AG09319 (cell line): ENCODE data around the gene MCCC1.

Experiments used
- DNase-seq: peaks from one replicate; pipeline ENCODE4 v3.0.0-alpha.2; 2010; ENCODE audit warnings: low read depth; ENCODE audit errors: extremely low read depth
- TF ChIP-seq, protein P1 (sequence below): IDR thresholded peaks from 2 replicates; pipeline ENCODE4 v1.5.1; 2011; ENCODE audit warnings: low read depth, mild to moderate bottlenecking, inconsistent platforms, low read length, moderate library complexity

The MCCC1 gene

DNA sequence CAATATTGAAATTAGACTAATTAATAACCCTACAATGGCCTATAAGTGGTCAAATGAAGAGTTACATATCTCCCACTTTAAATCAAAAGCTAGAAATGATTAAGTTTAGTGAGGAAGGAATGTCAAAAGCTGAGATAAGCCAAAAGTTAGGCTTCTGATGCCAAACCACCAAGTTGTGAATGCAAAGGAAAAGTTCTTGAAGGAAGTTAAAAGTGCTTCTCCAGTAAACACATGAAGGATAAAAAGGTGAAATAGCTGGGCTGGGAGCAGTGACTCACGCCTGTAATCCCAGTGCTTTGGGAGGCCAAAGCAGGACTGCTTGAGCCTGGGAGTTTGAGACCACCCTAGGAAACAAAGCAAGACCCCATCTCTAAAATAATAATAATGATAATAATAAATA lies 72.0 kb downstream of the MCCC1 start:
- DNase-seq, result no peak
- TF ChIP-seq, protein P1, sequence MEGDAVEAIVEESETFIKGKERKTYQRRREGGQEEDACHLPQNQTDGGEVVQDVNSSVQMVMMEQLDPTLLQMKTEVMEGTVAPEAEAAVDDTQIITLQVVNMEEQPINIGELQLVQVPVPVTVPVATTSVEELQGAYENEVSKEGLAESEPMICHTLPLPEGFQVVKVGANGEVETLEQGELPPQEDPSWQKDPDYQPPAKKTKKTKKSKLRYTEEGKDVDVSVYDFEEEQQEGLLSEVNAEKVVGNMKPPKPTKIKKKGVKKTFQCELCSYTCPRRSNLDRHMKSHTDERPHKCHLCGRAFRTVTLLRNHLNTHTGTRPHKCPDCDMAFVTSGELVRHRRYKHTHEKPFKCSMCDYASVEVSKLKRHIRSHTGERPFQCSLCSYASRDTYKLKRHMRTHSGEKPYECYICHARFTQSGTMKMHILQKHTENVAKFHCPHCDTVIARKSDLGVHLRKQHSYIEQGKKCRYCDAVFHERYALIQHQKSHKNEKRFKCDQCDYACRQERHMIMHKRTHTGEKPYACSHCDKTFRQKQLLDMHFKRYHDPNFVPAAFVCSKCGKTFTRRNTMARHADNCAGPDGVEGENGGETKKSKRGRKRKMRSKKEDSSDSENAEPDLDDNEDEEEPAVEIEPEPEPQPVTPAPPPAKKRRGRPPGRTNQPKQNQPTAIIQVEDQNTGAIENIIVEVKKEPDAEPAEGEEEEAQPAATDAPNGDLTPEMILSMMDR, result no peak

DNA sequence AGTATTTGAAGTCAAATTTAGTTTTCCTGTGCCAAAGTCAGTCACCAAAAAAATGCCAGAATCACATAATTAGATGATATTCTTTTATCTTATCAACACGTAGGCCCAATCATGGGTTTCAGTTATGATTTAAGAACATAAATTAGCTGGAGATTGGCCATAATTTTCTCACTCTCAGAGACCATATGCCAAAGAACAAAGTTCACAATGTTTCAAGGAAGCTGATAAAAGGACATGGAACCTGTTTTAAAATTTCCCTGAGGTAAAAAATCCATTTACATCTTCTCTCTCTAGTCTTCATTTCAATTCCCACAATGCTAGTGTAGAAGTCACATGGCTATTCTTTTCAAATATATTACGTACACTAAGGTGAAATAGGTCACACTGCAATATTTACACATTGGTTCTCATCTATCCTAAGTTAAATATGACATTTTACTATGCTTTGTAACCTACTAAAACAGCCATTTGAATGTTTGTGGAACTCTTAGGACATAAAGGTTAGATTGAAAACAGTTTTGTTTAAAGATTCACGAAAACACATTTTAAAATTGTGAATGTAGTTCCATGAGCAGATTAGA lies 76.3 kb downstream of the MCCC1 start:
- TF ChIP-seq, protein P1, result no peak

DNA sequence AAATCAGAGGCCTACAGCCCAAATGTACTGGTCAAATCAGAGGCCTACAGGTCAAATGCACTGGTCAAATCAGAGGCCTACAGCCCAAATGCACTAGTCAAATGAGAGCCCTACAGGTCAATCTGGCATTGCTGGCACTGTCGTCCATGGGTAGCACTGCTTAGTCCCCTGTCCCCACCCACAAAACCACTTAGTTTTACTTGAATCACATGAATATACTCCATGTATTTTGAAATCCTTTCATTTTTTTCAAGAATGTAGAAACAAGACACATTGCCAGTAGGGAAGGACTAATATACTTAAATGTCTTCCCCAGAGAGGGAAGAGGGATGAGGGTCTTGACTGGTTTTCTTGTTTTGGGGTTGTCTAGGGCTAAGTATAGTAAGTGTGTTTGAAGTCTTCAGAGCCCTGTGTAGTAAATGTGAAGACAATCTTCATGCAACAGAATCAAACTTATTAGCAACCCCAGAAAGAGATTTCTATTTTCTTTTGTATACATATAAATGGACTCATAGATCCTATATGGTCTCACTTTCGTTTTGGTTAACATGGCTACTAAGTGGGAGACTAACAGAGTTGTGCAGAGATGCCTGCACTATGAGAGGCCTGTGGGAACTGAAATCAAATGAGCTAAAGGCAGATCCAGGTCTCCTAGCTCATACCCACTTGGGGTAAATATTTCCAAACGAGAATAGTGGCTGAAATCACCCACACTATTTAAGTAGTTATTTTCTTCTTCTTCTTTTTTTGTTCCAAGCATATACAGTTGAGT lies 80.7 kb downstream of the MCCC1 start:
- TF ChIP-seq, protein P1, result no peak
- no peak for DNase-seq

More for the DNA sequence above, 76.3 kb downstream of the MCCC1 start:
- DNase-seq, result no peak

DNA sequence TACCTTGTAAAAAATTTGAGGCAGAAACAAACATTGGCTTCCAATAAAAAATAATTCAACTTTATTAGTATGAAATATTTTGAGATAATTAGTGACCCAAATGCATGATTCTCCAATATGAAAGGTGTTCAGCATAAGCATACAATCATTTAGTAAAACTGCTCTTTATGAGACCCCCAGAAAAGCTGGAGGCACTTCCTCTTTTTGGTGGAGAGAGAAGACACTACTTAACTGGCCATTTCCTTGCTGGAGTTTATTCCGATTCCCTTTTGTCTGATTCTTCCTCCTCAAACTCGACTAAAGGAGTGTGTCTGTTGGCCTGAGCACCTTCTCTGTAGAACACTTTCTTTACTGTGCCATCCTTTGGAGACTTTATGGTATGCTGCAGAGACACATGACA lies 84.1 kb downstream of the MCCC1 start:
- DNase-seq, result no peak
- TF ChIP-seq, protein P1, result no peak

DNA sequence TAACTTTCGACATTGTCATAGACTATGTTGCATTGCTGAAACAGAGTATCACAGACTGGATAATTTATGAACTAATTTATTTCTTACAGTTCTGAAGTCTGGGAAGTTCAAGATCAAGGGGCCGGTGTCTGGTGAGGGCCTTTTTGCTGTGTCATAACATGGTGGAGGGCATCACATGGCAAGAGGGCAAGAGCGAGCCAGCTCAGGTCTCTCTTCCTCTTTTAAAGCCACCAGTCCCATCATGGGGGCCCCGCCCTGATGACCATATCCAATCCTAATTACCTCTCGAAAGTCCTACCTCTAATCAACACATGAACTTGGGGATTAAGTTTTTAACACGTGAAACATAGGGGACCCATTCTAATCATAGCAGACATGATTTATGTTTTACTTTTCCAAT lies 85.4 kb downstream of the MCCC1 start:
- TF ChIP-seq, protein P1, result no peak

DNA sequence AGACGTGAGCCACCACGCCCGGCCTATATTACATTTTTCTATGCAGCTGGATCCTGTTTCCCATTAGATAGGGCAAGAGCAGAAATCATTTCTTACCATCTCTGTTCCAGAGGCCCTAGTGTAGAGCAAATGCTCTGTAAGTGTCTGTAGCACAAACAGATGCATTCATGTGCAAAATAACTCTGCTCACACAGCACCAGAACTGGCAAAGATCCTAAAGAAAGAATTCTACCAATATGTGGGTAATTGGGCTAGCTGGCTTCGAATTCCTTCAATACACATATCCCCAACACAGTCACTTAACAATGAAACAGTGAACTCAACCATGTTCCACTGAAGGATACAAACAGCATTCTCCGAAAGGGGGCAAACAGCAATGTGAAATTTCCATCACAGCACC lies 86.2 kb downstream of the MCCC1 start:
- TF ChIP-seq, protein P1, result no peak
- no peak for DNase-seq

More for the DNA sequence above, 85.4 kb downstream of the MCCC1 start:
- DNase-seq, result no peak

DNA sequence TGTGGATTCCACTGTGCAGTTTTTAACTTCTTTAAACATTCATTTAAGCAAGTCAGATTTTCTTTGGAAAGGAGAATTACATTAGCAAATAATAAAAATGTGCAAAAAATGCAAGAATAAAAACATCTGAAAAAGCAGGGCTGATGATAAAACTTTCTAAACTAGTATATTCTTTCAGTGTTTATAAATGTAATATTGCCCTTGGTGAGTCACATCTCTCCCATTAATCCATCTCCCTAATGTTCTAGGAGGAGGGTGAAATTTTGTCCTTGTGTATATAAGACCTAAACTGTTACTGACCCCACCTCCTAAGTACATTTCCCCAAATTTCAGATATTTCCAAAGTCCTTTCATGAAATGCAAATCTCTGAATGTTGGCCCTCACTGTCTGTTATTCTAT lies 90.5 kb downstream of the MCCC1 start:
- DNase-seq, result no peak
- TF ChIP-seq, protein P1, result no peak
